DMS79 treated with DMSO at 0.1 percent for 48 hours (cell line): ENCODE measurements around the gene PCSK5.
"Not testable (repeated sequence)": the region's sequence is repeated elsewhere in the genome, so short reads cannot be mapped to it uniquely, and the experiment has no call there.

ENCODE experiments used
- DNase-seq: peaks from one replicate; lab custom pipeline; 2025; lab: John Stamatoyannopoulos, UW

The PCSK5 gene

GRCh38 chr9:76247426-76247825 is 357.0 kb downstream of the PCSK5 start:
- DNase-seq: no peak

GRCh38 chr9:76249309-76249708 is 358.8 kb downstream of the PCSK5 start:
- no peak for DNase-seq

DNA sequence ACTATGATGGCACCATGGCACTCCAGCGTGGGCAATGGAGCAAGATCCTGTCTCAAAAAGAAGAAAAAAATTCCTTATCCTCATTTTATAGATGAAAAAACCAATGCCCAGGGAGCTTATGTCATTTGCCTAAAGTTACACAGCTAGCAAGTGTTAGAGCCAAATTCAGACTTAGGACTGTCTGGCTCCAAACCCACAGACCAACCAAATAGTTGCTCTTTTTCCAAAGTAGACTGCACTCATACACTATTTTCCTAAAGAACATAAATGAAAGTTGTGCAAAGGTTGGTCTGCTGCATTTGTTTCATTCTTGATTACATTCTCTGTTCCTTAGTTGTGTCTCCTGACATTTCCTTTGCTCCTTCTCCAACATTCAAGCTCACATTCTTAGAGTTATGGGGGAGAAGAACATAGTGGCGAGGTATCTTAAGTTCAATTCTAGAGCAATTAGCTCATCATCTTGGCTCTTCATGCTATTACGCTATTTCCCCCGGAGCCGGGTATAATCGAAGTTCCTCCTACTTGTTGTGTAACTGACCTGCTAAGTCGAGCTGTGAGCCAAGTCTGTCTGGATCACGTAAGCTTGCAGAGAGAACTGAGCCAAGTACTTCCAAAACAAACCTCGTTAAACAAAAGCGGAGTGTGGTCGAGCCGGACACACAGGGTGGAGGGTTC is 365.4 kb downstream of the PCSK5 start:
- DNase-seq: peak; percentile 0

GRCh38 chr9:76257311-76257710 is 366.8 kb downstream of the PCSK5 start:
- no peak for DNase-seq

- no peak for DNase-seq
These were observed 376.3 kb downstream of the PCSK5 start for GRCh38 chr9:76266649-76267283.

DNA sequence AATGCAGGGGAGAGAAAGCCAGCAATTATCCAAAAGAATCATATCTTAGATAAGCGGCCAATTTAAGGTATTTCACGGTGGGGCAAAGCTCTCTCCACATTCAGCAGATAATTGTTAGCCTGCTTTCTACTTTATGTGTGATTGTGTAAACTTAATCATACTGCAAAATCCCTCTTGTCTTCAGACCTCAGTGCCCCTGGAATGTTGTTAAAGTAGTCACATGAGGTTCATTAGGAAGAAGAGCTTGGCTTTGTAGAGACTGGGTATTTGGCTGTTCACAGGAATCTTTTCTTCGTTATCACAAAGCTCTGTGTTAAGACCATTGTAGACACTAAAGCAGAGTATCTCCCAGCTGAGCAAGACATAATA is 376.8 kb downstream of the PCSK5 start:
- no peak for DNase-seq

- no peak for DNase-seq
These were observed 379.3 kb downstream of the PCSK5 start for GRCh38 chr9:76269789-76270188.

GRCh38 chr9:76271755-76272154 is 381.3 kb downstream of the PCSK5 start:
- DNase-seq: no peak

DNA sequence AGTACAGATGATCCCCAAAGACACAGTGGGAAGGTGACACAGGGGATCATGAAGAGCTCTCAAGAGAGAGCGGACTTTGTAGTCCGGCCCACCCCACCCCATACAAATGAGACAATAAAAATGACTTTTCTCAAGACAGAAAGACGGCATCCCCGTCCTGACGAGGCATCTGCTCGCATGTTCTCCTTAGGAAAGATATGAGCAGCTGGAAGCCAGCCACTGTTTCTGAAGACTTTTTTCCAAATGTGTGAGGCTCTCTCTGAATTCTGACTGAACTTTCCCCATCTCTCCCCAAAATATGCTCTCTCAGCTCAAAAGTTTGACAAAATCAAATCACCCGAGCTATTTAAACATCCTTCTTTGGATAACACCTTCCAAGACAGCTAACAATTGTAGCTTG is 398.6 kb downstream of the PCSK5 start:
- no peak for DNase-seq

DNA sequence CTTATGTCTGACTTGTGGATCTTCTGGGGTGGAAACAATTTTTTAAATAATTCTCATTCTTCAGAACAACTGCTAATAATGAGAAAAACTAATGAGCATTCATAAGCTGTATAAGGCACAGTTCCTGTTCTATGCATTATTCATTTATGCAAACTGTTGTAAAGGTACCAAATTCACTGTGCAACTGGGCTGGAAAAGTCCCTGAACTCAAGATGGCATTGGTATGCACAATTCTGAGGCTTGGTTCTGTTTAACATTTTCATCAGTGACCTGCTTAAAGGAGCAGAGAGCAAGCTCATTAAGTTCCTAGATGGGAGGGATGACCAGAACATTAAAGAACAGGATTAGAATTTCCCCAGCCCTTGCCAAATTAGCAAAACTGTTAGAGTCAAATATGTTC is 399.2 kb downstream of the PCSK5 start:
- no peak for DNase-seq

DNA sequence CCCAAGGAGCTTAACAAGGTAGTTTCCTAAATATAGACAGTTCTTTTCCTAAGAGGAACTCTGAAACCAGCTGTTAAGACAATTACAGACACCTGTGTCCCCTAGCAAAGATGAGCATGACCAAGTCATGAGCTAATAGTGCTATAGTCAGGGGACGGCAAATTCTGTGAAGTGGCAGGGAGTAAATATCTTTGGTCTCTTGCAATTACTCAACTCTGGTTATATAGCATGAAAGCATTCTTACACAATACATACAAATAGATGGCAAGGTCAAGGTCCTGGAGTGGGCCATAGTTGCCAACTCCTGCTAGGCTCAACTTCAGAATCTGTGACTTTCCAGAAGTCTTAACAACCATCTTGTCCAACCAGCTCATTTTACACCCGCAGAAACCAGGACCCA is 400.1 kb downstream of the PCSK5 start:
- no peak for DNase-seq

DNA sequence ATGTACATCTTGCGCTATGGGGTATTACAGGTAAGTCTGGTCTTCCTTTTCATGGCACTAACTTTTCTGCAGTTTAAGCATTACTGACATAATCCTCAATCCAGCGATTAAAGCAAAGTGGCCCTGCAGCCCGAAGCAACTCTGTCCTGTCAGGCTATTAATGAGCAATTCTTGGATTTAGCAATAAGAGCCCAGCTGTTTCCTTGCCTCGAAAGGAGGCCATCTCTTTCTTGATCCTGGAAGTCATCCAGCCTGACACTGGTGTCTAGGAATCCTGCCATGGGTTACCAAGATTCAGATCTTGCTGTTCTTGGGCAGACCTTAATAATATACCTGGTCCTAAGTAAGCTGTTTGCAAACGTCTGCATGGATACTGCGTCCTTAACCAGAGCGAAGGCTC is 401.8 kb downstream of the PCSK5 start:
- DNase-seq: no peak

GRCh38 chr9:76292658-76293057 is 402.2 kb downstream of the PCSK5 start:
- no peak for DNase-seq

DNA sequence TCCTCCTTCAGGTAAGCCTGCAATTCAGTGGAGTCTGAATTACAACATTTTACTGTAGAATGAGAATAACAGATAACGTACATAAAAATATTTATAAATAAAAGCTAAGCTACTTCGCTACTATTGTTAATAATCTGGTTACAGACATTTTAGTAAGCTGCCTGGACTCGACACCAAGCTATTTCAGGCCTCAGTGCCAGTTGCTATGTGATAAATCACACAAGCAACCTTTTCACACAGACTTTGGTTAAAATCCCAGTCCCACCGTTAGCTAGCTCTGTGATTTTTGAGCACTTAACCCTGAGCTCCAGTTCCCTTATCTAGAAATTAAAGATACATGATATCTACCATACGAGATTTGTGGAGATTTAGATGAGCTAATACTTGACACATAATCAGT is 403.8 kb downstream of the PCSK5 start:
- no peak for DNase-seq

DNA sequence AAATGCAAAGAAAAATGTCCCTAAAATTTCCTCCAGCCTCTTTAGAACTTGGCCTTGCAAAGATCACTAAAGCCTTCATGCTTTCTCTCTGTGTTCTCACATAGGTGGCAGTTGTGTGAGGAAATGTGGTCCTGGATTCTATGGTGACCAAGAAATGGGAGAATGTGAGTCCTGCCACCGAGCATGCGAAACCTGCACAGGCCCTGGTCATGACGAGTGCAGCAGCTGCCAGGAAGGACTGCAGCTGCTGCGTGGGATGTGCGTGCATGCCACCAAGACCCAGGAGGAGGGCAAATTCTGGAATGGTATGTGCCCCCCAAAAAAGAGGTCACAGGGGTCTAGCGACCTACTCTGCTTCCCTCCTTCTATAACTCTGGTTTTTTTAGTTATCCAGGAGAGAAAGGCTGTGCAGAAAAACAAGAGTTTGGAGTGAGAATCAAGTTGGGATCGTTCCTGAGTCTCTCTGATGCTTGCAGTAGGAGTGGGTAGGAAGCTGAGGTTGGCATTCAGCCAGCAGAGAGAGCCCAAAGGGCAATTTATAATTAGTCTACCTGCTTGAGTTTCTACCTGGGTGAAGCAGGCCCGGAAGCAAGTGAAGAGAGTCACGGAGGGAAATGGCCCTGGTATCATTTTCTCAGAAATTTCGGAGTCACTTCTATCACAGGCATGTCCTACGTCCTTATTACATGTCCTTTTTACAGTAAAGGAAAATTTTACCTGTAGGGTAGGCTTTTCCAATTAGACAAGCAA is 406.3 kb downstream of the PCSK5 start:
- DNase-seq: peak; percentile 13

DNA sequence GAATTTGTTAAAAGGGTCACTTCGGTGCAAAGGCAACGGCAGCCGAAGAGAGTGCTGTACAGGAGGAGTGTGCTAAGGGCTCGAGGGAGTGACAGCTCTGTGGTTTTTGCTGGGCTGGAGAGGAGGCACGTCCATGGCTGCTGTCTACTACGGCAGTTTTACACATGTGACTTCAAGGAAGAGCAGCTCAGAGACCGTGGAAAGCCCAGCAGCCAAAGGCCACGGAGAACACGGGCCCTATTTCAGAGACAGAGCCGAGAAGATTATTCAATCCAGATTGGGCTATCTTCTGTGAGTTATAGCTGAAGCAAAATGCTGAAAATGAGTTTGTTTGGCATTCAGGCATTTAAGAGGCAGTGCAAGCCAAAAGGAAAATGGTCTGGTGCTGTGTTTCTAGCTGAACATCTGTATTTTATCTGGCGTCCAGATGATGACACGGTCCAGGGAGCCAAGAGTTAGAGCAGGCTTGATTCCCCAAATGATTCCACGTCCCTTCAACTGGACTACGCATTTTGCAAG is 407.3 kb downstream of the PCSK5 start:
- DNase-seq: peak; percentile 2

- no peak for DNase-seq
These were observed 408.2 kb downstream of the PCSK5 start for GRCh38 chr9:76298521-76299144.

- DNase-seq: no peak
These were observed 412.1 kb downstream of the PCSK5 start for GRCh38 chr9:76302543-76302942.

- no peak for DNase-seq
These were observed 412.6 kb downstream of the PCSK5 start for GRCh38 chr9:76302947-76303550.

DNA sequence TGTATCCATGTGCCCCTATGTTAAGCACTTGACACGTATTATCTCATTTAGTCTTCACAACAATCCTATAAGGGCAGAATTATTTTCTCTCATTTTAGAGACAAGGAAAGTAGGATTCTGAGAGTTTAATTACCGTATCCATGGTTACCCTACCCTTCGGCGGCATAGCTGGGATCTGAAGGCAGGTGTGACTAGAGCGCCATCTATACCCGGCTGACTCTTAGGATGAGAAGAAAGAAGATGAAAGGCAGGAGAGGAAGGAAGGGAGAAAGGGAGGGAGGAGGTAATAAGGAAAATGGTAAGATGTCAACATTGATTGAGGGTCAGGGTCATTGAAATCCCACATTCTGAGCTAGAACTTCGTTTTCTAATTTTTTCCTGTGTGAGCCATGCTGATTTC is 416.6 kb downstream of the PCSK5 start:
- DNase-seq: not testable (repeated sequence)

- DNase-seq: no peak
These were observed 420.1 kb downstream of the PCSK5 start for GRCh38 chr9:76310577-76310976.

GRCh38 chr9:76310991-76311390 is 420.5 kb downstream of the PCSK5 start:
- DNase-seq: no peak
